Endothelial cell of umbilical vein (primary cell): ENCODE measurements around the gene ZFR2. TPM values are rescaled to one million over a fixed set of nuclear protein-coding genes. Genes with fewer than 3 reads are reported as not detected.

ENCODE experiments used
- BruUV-seq: library from RNA; stranded (reverse); fragments of 400-500 nt; replicated peaks from 2 replicates; lab custom pipeline; 2021; lab: Mats Ljungman, UMichigan
- CTCF ChIA-PET: fragments of 300-600, 350-600 bp; sonication (Branson Sonifier 250); formaldehyde crosslinking; loops from one replicate; lab custom pipeline; 2021; ENCODE audit warnings: antibody characterized with exemption, inconsistent platforms; lab: Charles Lee
- POLR2A ChIA-PET: fragments of 300-600, 350-600 bp; sonication (Branson Sonifier 250); formaldehyde crosslinking; loops from one replicate; lab custom pipeline; 2021; ENCODE audit warnings: antibody characterized with exemption, inconsistent platforms; lab: Charles Lee
- DNase-seq: peaks from one replicate; pipeline ENCODE4 v3.0.0-alpha.2; 2011; ENCODE audit warnings: low read depth, low spot score
- FAIRE-seq: peaks from 2 replicates; lab custom pipeline; 2011; peaks lifted over from hg19 to GRCh38; lab: Jason Lieb, UNC
- H2AFZ ChIP-seq: 2 replicates; pipeline ENCODE4 v1.6.0; 2012; ENCODE audit warnings: low read depth, low read length, control low read depth, inconsistent platforms
- H3K27ac ChIP-seq: 2 replicates; pipeline ENCODE4 v1.5.1; 2011; ENCODE audit warnings: low read depth, mild to moderate bottlenecking, control low read depth, low read length, moderate library complexity; ENCODE audit not compliant: insufficient read depth
- H3K27me3 ChIP-seq, 2 experiments: 2 replicates each; pipeline versions ENCODE4 v1.6.0 to v1.6.1; 2011; ENCODE audit warnings: low read length in 2 of 2, mixed read lengths in 1 of 2; ENCODE audit not compliant: control insufficient read depth in 2 of 2, insufficient read depth in 2 of 2
- H3K36me3 ChIP-seq, 2 experiments: 2 replicates in 1 of 2; 3 replicates in 1 of 2; pipeline ENCODE4 v1.5.1; 2011; ENCODE audit warnings: low read length in 2 of 2, mild to moderate bottlenecking in 1 of 2, moderate library complexity in 1 of 2; ENCODE audit not compliant: control insufficient read depth in 2 of 2, insufficient read depth in 2 of 2; ENCODE audit errors: extremely low read depth in 1 of 2
- H3K4me1 ChIP-seq: 3 replicates; pipeline ENCODE4 v1.5.1; 2011; ENCODE audit warnings: mild to moderate bottlenecking, low read length; ENCODE audit not compliant: control insufficient read depth, insufficient read depth; ENCODE audit errors: extremely low read depth
- H3K4me2 ChIP-seq: 2 replicates; pipeline ENCODE4 v1.6.1; 2011; ENCODE audit warnings: low read length, control low read depth, mixed read lengths; ENCODE audit not compliant: insufficient read depth
- H3K4me3 ChIP-seq, 3 experiments: fragments of 200-600 bp in 1 of 3; sonication (generic), shearing (Covaris generic) in 1 of 3; replicated peaks in 1 of 3; 2 replicates each; pipeline ENCODE4 v1.5.1; 2011 to 2016; ENCODE audit warnings: control low read depth in 3 of 3, low read length in 3 of 3, mild to moderate bottlenecking in 2 of 3, inconsistent platforms in 1 of 3, low read depth in 1 of 3, moderate library complexity in 1 of 3; ENCODE audit not compliant: insufficient read depth in 1 of 3
- H3K79me2 ChIP-seq: 2 replicates; pipeline ENCODE4 v1.6.0; 2012; ENCODE audit warnings: low read length, inconsistent platforms; ENCODE audit not compliant: control insufficient read depth, insufficient read depth
- H3K9ac ChIP-seq: replicated peaks from 2 replicates; pipeline ENCODE3; 2011; ENCODE audit warnings: low read length, control low read depth; ENCODE audit not compliant: insufficient read depth; ENCODE audit errors: extremely low read depth
- H3K9me1 ChIP-seq: replicated peaks from 3 replicates; pipeline ENCODE4 v1.6.0; 2011; ENCODE audit warnings: mild to moderate bottlenecking, low read length; ENCODE audit not compliant: control insufficient read depth, insufficient read depth; ENCODE audit errors: extremely low read depth
- H3K9me3 ChIP-seq: replicated peaks from 2 replicates; pipeline ENCODE4 v1.5.1; 2012; ENCODE audit warnings: low read length, inconsistent platforms; ENCODE audit not compliant: control insufficient read depth, insufficient read depth
- H4K20me1 ChIP-seq: replicated peaks from 2 replicates; pipeline ENCODE3; 2011; ENCODE audit warnings: mild to moderate bottlenecking, low read length; ENCODE audit not compliant: control insufficient read depth, insufficient read depth; ENCODE audit errors: extremely low read depth
- CTCF ChIP-seq, 2 donors: IDR thresholded peaks; 1 replicate in 1 of 2; 2 replicates in 1 of 2; pipeline ENCODE4 v1.5.1; 2011; ENCODE audit warnings: low read length in 2 of 2, mild to moderate bottlenecking in 2 of 2, moderate library complexity in 2 of 2, control low read depth in 1 of 2, inconsistent platforms in 1 of 2, low read depth in 1 of 2; ENCODE audit not compliant: insufficient read depth in 1 of 2; ENCODE audit errors: extremely low read depth in 1 of 2
- EZH2 ChIP-seq: IDR thresholded peaks from 2 replicates; pipeline ENCODE4 v1.6.1; 2012; ENCODE audit warnings: borderline replicate concordance, low read depth, mild to moderate bottlenecking, moderate library complexity, low read length, inconsistent platforms; ENCODE audit not compliant: severe bottlenecking
- FOS ChIP-seq: IDR thresholded peaks from 2 replicates; pipeline ENCODE4 v1.6.1; 2011; ENCODE audit warnings: mild to moderate bottlenecking, low read length, moderate library complexity, borderline replicate concordance; ENCODE audit not compliant: insufficient read depth
- GATA2 ChIP-seq: IDR thresholded peaks from 2 replicates; pipeline ENCODE4 v1.7.0; 2011; ENCODE audit warnings: low read depth, mild to moderate bottlenecking, moderate library complexity, mixed read lengths, low read length; ENCODE audit not compliant: insufficient read length, insufficient read depth
- JUN ChIP-seq: IDR thresholded peaks from 2 replicates; pipeline ENCODE4 v1.6.1; 2011; ENCODE audit warnings: borderline replicate concordance, low read depth; ENCODE audit not compliant: insufficient read length, insufficient read depth
- MYC ChIP-seq: IDR thresholded peaks from one replicate; pipeline ENCODE4 v1.6.1; 2011; ENCODE audit warnings: mild to moderate bottlenecking, low read depth, low read length
- POLR2A ChIP-seq: IDR thresholded peaks from 2 replicates; pipeline ENCODE4 v1.6.1; 2012; ENCODE audit warnings: low read depth, mild to moderate bottlenecking, control low read depth, low read length
- POLR2AphosphoS5 ChIP-seq: IDR thresholded peaks from 2 replicates; pipeline ENCODE4 v1.6.1; 2012; ENCODE audit warnings: low read depth, mild to moderate bottlenecking, control low read depth, low read length, moderate library complexity; ENCODE audit not compliant: insufficient read depth
- dilution Hi-C: fragments of 300-500 bp; cut with MboI; formaldehyde crosslinking; loops from one replicate; pipeline ENCODE4 v1.15.0; 2019; ENCODE audit warnings: low sequenced_read_pairs; ENCODE audit not compliant: extremely low pct_ligation_motif_present
- intact Hi-C: fragments of 100-400 bp; cut with micrococcal nuclease; formaldehyde crosslinking; loops from one replicate; pipeline ENCODE4 v1.10.0; 2022
- polyA plus RNA-seq, 4 experiments: library from polyadenylated mRNA; depleted of rRNA in 3 of 4; stranded (reverse) in 3 of 4; unstranded in 1 of 4; fragments of >200 nt; gene quantifications; 2 replicates each; pipeline versions ENCODE4 v1.2.1 to v1.2.3, GENCODE V29; 2011 to 2012; ENCODE audit warnings: missing spikeins in 1 of 4
- total RNA-seq: library from RNA; stranded (reverse); gene quantifications from 2 replicates; pipeline ENCODE4 v1.2.3, GENCODE V29; 2021
- TF ChIP-seq, protein P1 (sequence below): IDR thresholded peaks from 2 replicates; pipeline ENCODE4 v1.6.1; 2011; ENCODE audit not compliant: insufficient read depth, insufficient read length

Gene ZFR2
- total and polyA plus RNA-seq, 2 donors (not counting 3 experiments of a cell fraction or from before 2014, with no cell fraction given), result not detected

DNA sequence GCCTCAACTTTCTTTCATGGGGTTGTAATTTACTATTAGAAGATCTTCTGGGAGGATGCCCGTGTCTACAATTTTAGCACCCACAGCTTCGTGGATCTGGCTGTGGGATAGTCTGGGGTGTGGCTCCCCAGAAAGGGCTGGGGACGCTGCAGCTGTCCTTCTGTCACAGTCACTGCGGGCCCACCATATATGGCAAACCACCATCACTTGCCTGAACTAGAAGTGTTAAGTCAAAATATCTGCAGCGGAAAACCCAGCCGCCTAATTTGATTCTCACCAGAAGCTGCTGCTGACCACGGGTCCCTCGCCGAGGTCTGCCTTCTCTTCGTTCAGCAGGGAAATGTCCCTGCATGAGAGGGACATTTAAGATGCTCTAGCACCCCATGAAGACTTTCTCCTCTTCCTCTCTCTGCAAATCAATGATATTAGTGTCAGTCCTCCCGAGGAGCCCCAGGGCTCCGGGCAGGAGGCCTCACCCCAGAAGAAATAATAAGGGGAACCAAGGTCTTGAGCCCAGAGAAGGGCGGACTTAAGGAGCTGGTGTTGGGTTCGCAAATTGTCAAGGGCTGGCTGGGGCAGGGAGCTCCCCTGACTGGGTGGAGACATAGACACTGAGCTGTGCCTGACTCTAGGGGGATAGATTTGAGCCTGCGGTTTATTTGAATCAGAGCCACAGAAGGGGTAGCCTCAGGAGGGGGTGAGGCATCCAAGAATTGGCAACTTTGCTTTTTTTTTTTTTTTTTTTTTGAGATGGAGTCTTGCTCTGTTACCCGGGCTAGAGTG is 79.7 kb downstream of the ZFR2 start:
- peaks cover 8 to 9% of the 10 kb centered on the region in 2 experiments for H3K27me3 ChIP-seq
- H3K9me3 ChIP-seq, result no peaks in the 10 kb centered on the region
- H4K20me1 ChIP-seq, result no peaks in the 10 kb centered on the region
- H3K4me2 ChIP-seq, result no peak overlapping the region
- H3K27ac ChIP-seq, result no peak overlapping the region
- H3K36me3 ChIP-seq, result no peaks in the 10 kb centered on the region
- POLR2A ChIA-PET, result no interaction called here
- BruUV-seq, result no TSS peak
- CTCF ChIA-PET, result interaction anchor here (0.6 to 1.5 kb wide), 2 partner anchors 27 to 33 kb away, joined by 4 to 6 read pairs; no protein-coding TSS in a partner anchor
- no peaks in the 10 kb centered on the region for H3K4me1 ChIP-seq
- H2AFZ ChIP-seq, result no peak overlapping the region
- no peak overlapping the region for H3K9ac ChIP-seq
- DNase-seq, result no peak
- dilution Hi-C loops, result no loop called here
- no peak overlapping the region for H3K4me3 ChIP-seq
- TF ChIP-seq CTCF (IDR thresholded peaks at IDR 0.05; ENCODE audit: extremely low read depth in 1 of 2, insufficient read depth in 1 of 2, low read depth in 1 of 2, low read length in 2 of 2) (no peak), EZH2 (no peak), POLR2A (no peak), FOS (no peak), MYC (no peak), POLR2AphosphoS5 (no peak), GATA2 (no peak), JUN (no peak)
- TF ChIP-seq, protein P1, sequence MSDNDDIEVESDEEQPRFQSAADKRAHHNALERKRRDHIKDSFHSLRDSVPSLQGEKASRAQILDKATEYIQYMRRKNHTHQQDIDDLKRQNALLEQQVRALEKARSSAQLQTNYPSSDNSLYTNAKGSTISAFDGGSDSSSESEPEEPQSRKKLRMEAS, result no peak
- H3K79me2 ChIP-seq, result no peaks in the 10 kb centered on the region
- intact Hi-C loops, result no loop called here
- H3K9me1 ChIP-seq, result no peaks in the 10 kb centered on the region
- no peak for FAIRE-seq
